Activated T-helper 17 cell treated with anti-CD3 and anti-CD28 coated beads, Interleukin-2, amount 50 U/mL, for 72 hours (primary cell): ENCODE measurements around the gene SURF2. TPM values are rescaled to one million over a fixed set of nuclear protein-coding genes. Genes with fewer than 3 reads are reported as not detected.
A peak's percentile ranks its signal among the peaks of the same experiment; 100 is the strongest.

Experiments used
- ATAC-seq: fragments of 150-1000 bp; cut with Tn5 transposase; replicated peaks from 2 replicates; pipeline ENCODE4 v1.10.0; 2021; ENCODE audit warnings: mild to moderate bottlenecking, moderate library complexity
- H3K27ac Mint-ChIP-seq: one replicate; pipeline ENCODE4 v1.8.0; 2022; ENCODE audit warnings: mixed read lengths
- H3K27me3 Mint-ChIP-seq: one replicate; pipeline ENCODE4 v1.8.0; 2022; ENCODE audit warnings: mixed read lengths
- H3K36me3 Mint-ChIP-seq: one replicate; pipeline ENCODE4 v1.8.0; 2022; ENCODE audit warnings: low read depth, mild to moderate bottlenecking, mixed read lengths
- H3K4me1 Mint-ChIP-seq: one replicate; pipeline ENCODE4 v1.8.0; 2022; ENCODE audit warnings: mixed read lengths
- H3K4me3 Mint-ChIP-seq: one replicate; pipeline ENCODE4 v1.8.0; 2022; ENCODE audit warnings: mild to moderate bottlenecking, mixed read lengths
- H3K9me3 Mint-ChIP-seq: one replicate; pipeline ENCODE4 v1.8.0; 2022; ENCODE audit warnings: mixed read lengths
- total RNA-seq, 2 donors: library from RNA; stranded (reverse); gene quantifications; one replicate each; pipeline ENCODE4 v1.2.3, GENCODE V29; 2022

SURF2 gene
- total RNA-seq, 2 donors from 2014 or later: 7.0 to 17.3 TPM

GRCh38 chr9:133357656-133358055 lies 1.3 kb downstream of the SURF2 start:
- H3K4me1 Mint-ChIP-seq: peaks cover 41% of the 10 kb centered on the region
- H3K27me3 Mint-ChIP-seq: no peaks in the 10 kb centered on the region
- H3K27ac Mint-ChIP-seq: peak overlapping the region; percentile 55
- peak overlapping the region; percentile 77 for H3K4me3 Mint-ChIP-seq
- no peak for ATAC-seq
- no peaks in the 10 kb centered on the region for H3K9me3 Mint-ChIP-seq
- peaks cover 59% of the 10 kb centered on the region for H3K36me3 Mint-ChIP-seq

- H3K36me3 Mint-ChIP-seq: peaks cover 69% of the 10 kb centered on the region
- no peak for ATAC-seq
Observed at GRCh38 chr9:133359399-133360175, 3.2 kb downstream of the SURF2 start.

GRCh38 chr9:133360400-133361393 lies 4.3 kb downstream of the SURF2 start:
- Mint-ChIP-seq H3K9me3 (no peaks in the 10 kb centered on the region), H3K27ac (peak overlapping the region; percentile 55), H3K27me3 (no peaks in the 10 kb centered on the region), H3K4me1 (peaks cover 35% of the 10 kb centered on the region), H3K36me3 (peaks cover 80% of the 10 kb centered on the region), H3K4me3 (peak overlapping the region; percentile 41)
- peak; percentile 20 for ATAC-seq

More at GRCh38 chr9:133359399-133360175, 3.2 kb downstream of the SURF2 start:
- Mint-ChIP-seq H3K9me3 (no peaks in the 10 kb centered on the region), H3K27ac (peak overlapping the region; percentile 55), H3K4me1 (peaks cover 35% of the 10 kb centered on the region), H3K27me3 (no peaks in the 10 kb centered on the region), H3K4me3 (peak overlapping the region; percentile 77)

- H3K9me3 Mint-ChIP-seq: no peaks in the 10 kb centered on the region
- ATAC-seq: no peak
- peaks cover 90% of the 10 kb centered on the region for H3K36me3 Mint-ChIP-seq
- peaks cover 35% of the 10 kb centered on the region for H3K4me1 Mint-ChIP-seq
- H3K27ac Mint-ChIP-seq: peak overlapping the region; percentile 55
- H3K4me3 Mint-ChIP-seq: peak overlapping the region; percentile 41
- H3K27me3 Mint-ChIP-seq: no peaks in the 10 kb centered on the region
Observed at GRCh38 chr9:133361507-133362092, 5.2 kb downstream of the SURF2 start.

- H3K9me3 Mint-ChIP-seq: no peaks in the 10 kb centered on the region
- no peaks in the 10 kb centered on the region for H3K27me3 Mint-ChIP-seq
- peak overlapping the region; percentile 55 for H3K27ac Mint-ChIP-seq
- peaks cover 98% of the 10 kb centered on the region for H3K36me3 Mint-ChIP-seq
- H3K4me1 Mint-ChIP-seq: peaks cover 35% of the 10 kb centered on the region
- ATAC-seq: no peak
- H3K4me3 Mint-ChIP-seq: no peak overlapping the region
Observed at GRCh38 chr9:133362359-133363044, 6.2 kb downstream of the SURF2 start.

- Mint-ChIP-seq H3K27ac (no peak overlapping the region), H3K36me3 (peaks cover 100% of the 10 kb centered on the region), H3K9me3 (no peaks in the 10 kb centered on the region), H3K4me3 (no peak overlapping the region), H3K4me1 (peaks cover 37% of the 10 kb centered on the region), H3K27me3 (no peaks in the 10 kb centered on the region)
- no peak for ATAC-seq
Observed at GRCh38 chr9:133366435-133366834, 10.1 kb downstream of the SURF2 start.

- peaks cover 31% of the 10 kb centered on the region for H3K4me1 Mint-ChIP-seq
- no peaks in the 10 kb centered on the region for H3K27me3 Mint-ChIP-seq
- no peaks in the 10 kb centered on the region for H3K9me3 Mint-ChIP-seq
- H3K27ac Mint-ChIP-seq: no peak overlapping the region
- no peak for ATAC-seq
- no peak overlapping the region for H3K4me3 Mint-ChIP-seq
- peaks cover 99% of the 10 kb centered on the region for H3K36me3 Mint-ChIP-seq
Observed at GRCh38 chr9:133367221-133367620, 10.9 kb downstream of the SURF2 start.

GRCh38 chr9:133367778-133368177 lies 11.4 kb downstream of the SURF2 start:
- H3K36me3 Mint-ChIP-seq: peaks cover 99% of the 10 kb centered on the region
- no peaks in the 10 kb centered on the region for H3K27me3 Mint-ChIP-seq
- peak overlapping the region; percentile 94 for H3K4me3 Mint-ChIP-seq
- ATAC-seq: no peak
- H3K9me3 Mint-ChIP-seq: no peaks in the 10 kb centered on the region
- no peak overlapping the region for H3K27ac Mint-ChIP-seq
- H3K4me1 Mint-ChIP-seq: peaks cover 36% of the 10 kb centered on the region

- peaks cover 99% of the 10 kb centered on the region for H3K36me3 Mint-ChIP-seq
- peak overlapping the region; percentile 94 for H3K4me3 Mint-ChIP-seq
- ATAC-seq: no peak
- no peaks in the 10 kb centered on the region for H3K9me3 Mint-ChIP-seq
- no peaks in the 10 kb centered on the region for H3K27me3 Mint-ChIP-seq
- H3K4me1 Mint-ChIP-seq: peaks cover 38% of the 10 kb centered on the region
- H3K27ac Mint-ChIP-seq: peak overlapping the region; percentile 92
Observed at GRCh38 chr9:133368249-133368881, 12.0 kb downstream of the SURF2 start.

GRCh38 chr9:133369422-133369821 lies 13.1 kb downstream of the SURF2 start:
- no peak for ATAC-seq
- peaks cover 99% of the 10 kb centered on the region for H3K36me3 Mint-ChIP-seq
- H3K27me3 Mint-ChIP-seq: no peaks in the 10 kb centered on the region
- H3K4me1 Mint-ChIP-seq: peaks cover 38% of the 10 kb centered on the region
- no peaks in the 10 kb centered on the region for H3K9me3 Mint-ChIP-seq
- H3K27ac Mint-ChIP-seq: peak overlapping the region; percentile 92
- H3K4me3 Mint-ChIP-seq: peak overlapping the region; percentile 94

- Mint-ChIP-seq H3K4me1 (peaks cover 38% of the 10 kb centered on the region), H3K27ac (peak overlapping the region; percentile 92), H3K27me3 (no peaks in the 10 kb centered on the region), H3K36me3 (peaks cover 99% of the 10 kb centered on the region), H3K4me3 (peak overlapping the region; percentile 94), H3K9me3 (no peaks in the 10 kb centered on the region)
- peak; percentile 54 for ATAC-seq
Observed at GRCh38 chr9:133369933-133370332, 13.6 kb downstream of the SURF2 start.

GRCh38 chr9:133370685-133371084 lies 14.3 kb downstream of the SURF2 start:
- Mint-ChIP-seq H3K27ac (peak overlapping the region; percentile 92), H3K9me3 (no peaks in the 10 kb centered on the region), H3K36me3 (peaks cover 96% of the 10 kb centered on the region), H3K27me3 (no peaks in the 10 kb centered on the region), H3K4me1 (peaks cover 38% of the 10 kb centered on the region), H3K4me3 (peak overlapping the region; percentile 94)
- peak; percentile 25 for ATAC-seq

GRCh38 chr9:133371261-133371711 lies 14.9 kb downstream of the SURF2 start:
- Mint-ChIP-seq H3K27ac (peak overlapping the region; percentile 92), H3K27me3 (no peaks in the 10 kb centered on the region), H3K4me3 (peak overlapping the region; percentile 94), H3K4me1 (peaks cover 38% of the 10 kb centered on the region), H3K9me3 (no peaks in the 10 kb centered on the region), H3K36me3 (peaks cover 90% of the 10 kb centered on the region)
- peak; percentile 73 for ATAC-seq
